Skeletal muscle tissue (tissue), 4 donors: Measurements from ENCODE around the gene HPD. TPM values are rescaled to one million over a fixed set of nuclear protein-coding genes. Genes with fewer than 3 reads are reported as not detected.
A peak's percentile ranks its signal among the peaks of the same experiment; 100 is the strongest.
"Not testable (repeated sequence)": the region's sequence is repeated elsewhere in the genome, so short reads cannot be mapped to it uniquely, and the experiment has no call there.

Source experiments
- H3K27ac ChIP-seq: one replicate; pipeline ENCODE4 v1.7.0; 2013; ENCODE audit warnings: mild to moderate bottlenecking, low read depth, low read length, inconsistent platforms
- H3K27me3 ChIP-seq, 3 donors: one replicate each; pipeline ENCODE4 v1.7.0; 2013; ENCODE audit warnings: low read length in 3 of 3; ENCODE audit not compliant: control insufficient read depth in 3 of 3, insufficient read depth in 3 of 3
- H3K36me3 ChIP-seq, 3 donors: one replicate each; pipeline ENCODE4 v1.7.0; 2013; ENCODE audit warnings: low read length in 3 of 3; ENCODE audit not compliant: control insufficient read depth in 3 of 3, insufficient read depth in 3 of 3
- H3K4me1 ChIP-seq, 3 donors: one replicate each; pipeline ENCODE4 v1.7.0; 2013; ENCODE audit warnings: low read length in 3 of 3, mild to moderate bottlenecking in 3 of 3; ENCODE audit not compliant: control insufficient read depth in 3 of 3, insufficient read depth in 3 of 3
- H3K4me3 ChIP-seq, 3 donors: one replicate each; pipeline ENCODE4 v1.7.0; 2013; ENCODE audit warnings: low read length in 3 of 3
- H3K9ac ChIP-seq, 3 donors: one replicate each; pipeline ENCODE4 v1.7.0; 2013; ENCODE audit warnings: low read length in 3 of 3, mild to moderate bottlenecking in 3 of 3, moderate library complexity in 2 of 3, low read depth in 1 of 3
- H3K9me3 ChIP-seq, 3 donors: one replicate each; pipeline ENCODE4 v1.7.0; 2013; ENCODE audit warnings: low read length in 3 of 3; ENCODE audit not compliant: control insufficient read depth in 3 of 3
- total RNA-seq: library from RNA; depleted of rRNA; stranded (reverse); fragments of >200 nt; gene quantifications from one replicate; pipeline ENCODE4 v1.2.3, GENCODE V29; 2014
- donor health status: Osteomylitis.

HPD gene
- total RNA-seq, 1 donor from 2014 or later, result not detected

DNA sequence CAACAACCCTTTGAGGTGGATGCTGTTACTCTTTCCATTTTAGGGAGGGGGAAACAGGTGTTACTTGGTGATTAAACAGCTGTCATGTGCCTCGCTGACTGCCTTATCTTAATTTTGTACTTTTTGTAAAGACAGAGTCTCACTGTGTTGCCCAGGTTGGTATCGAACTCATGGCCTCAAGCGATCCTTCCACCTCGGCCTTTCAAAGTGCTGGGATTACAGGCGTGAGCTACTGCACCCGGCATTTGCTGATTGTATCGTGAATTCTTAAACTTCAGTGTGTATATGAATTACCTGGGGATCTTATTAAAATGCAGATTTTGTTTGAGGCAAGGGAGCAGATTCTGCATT is 30.6 kb upstream of the HPD start:
- H3K4me3 ChIP-seq, result peak overlapping the region; percentile 96 to 99 (median 99)
- H3K27ac ChIP-seq, result peak overlapping the region; percentile 96
- no peaks in the 10 kb centered on the region for H3K27me3 ChIP-seq
- peaks cover 17 to 38% (median 32%) of the 10 kb centered on the region in 3 donors for H3K4me1 ChIP-seq
- peak overlapping the region; percentile 96 to 98 (median 98) for H3K9ac ChIP-seq
- peaks cover 7 to 9% (median 7%) of the 10 kb centered on the region in 3 donors for H3K36me3 ChIP-seq
- H3K9me3 ChIP-seq, result no peaks in the 10 kb centered on the region

DNA sequence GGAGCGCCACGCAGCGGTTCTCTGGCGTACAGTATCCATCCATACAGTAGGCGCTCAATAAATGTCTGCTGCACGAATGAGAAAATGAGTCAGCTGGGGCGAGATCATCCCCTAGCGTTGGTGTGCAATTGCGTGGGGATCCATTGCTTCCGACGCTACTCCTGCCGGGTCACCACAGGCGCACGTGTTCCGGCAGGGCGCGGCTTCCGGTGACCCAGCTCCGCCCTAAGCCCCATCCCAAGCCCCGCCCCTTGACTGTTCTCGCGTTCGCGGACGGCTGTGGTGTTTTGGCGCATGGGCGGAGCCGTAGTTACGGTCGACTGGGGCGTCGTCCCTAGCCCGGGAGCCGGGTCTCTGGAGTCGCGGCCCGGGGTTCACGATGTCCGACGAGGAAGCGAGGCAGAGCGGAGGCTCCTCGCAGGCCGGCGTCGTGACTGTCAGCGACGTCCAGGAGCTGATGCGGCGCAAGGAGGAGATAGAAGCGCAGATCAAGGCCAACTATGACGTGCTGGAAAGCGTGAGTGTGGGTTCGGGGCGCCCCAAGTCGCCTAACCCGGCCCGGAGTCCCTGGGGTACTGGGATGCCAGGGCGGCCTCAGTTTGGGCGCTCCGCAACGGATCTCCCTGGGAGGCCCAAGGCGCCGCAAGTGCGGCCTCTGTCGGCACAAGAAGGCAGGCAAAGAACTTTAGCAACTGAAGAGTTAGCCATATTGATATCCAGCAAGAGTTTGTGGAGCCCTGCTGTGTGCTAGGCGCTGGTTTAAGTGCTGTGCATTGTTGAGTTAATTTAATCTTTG is 30.0 kb upstream of the HPD start, which contains the start of gene PSMD9:
PSMD9 (plus strand) TSS at position 313 of the 796 bp plus-strand sequence; CDS start at position 380, 67 bp downstream.
- Histone ChIP-seq H3K27me3 (no peaks in the 10 kb centered on the region), H3K4me3 (peak within 1 kb of the TSS; percentile 96 to 99 (median 99)), H3K4me1 (peaks cover 17 to 36% (median 27%) of the 10 kb centered on the region in 3 donors), H3K9ac (peak within 1 kb of the TSS; percentile 96 to 98 (median 98)), H3K27ac (peak within 1 kb of the TSS; percentile 96), H3K36me3 (peaks cover 7 to 9% (median 7%) of the 10 kb centered on the region in 3 donors), H3K9me3 (no peaks in the 10 kb centered on the region)

DNA sequence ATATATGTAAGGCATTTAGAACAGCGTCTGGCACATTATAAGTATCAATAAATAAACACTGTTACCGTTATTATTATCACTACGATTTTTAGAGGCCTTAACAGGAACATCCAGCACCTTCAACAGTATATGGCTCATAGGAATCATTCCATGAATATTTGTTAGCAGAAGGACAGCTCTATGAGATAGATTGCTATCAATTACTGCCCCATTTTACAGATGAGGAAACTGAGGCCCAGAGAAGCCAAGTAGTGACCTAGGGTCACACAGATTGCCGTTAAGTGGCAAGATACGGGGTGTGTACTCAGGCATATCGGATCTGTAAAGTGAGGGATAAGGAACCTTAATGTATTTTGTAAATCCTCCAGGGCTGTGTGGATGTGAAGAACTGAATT is 29.4 kb upstream of the HPD start:
- peak overlapping the region; percentile 66 to 98 (median 98) for H3K9ac ChIP-seq

DNA sequence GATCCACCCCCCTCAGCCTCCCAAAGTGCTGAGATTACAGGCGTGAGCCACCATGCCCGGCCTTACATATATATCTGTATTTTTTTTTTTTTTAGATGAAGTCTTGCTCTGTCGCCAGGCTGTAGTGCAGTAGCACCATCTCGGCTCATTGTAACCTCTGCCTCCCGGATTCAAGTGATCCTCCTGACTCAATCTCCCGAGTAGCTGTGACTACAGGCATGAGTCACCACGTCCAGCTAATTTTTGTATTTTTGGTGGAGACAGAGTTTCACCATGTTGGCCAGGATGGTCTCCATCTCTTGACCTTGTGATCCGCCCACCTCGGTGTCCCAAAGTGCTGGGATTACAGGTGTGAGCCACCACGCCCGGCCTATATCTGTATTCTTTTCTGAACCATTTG is 26.5 kb upstream of the HPD start:
- H3K9ac ChIP-seq, H3K36me3 ChIP-seq, H3K4me3 ChIP-seq, H3K27ac ChIP-seq, H3K27me3 ChIP-seq, H3K9me3 ChIP-seq: not testable (repeated sequence)
- peaks cover 14 to 20% (median 15%) of the 10 kb centered on the region in 3 donors for H3K4me1 ChIP-seq

More for the DNA sequence above, 29.4 kb upstream of the HPD start:
- Histone ChIP-seq H3K9me3 (no peaks in the 10 kb centered on the region), H3K36me3 (peaks cover 6 to 7% (median 7%) of the 10 kb centered on the region in 3 donors), H3K4me3 (peak overlapping the region; percentile 96 to 99 (median 99)), H3K27ac (peak overlapping the region; percentile 96), H3K27me3 (no peaks in the 10 kb centered on the region), H3K4me1 (peaks cover 16 to 31% (median 23%) of the 10 kb centered on the region in 3 donors)

DNA sequence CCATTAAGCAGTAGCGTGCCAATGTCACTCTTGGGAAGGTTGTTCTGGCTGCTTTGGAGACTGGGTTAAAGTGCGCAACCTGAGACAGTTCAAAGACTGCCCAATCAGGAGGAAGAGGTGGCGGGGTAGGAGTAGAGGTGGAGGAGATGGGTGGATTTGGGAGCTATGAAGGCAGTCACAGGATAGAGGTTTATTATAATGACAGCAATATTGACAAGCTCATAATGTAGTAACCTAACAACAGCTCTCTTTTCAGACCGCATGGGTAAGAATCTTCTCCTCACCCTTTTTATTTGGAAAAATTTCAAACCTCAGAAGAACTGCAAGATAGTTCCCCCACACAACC is 24.6 kb upstream of the HPD start:
- Histone ChIP-seq H3K36me3 (no peaks in the 10 kb centered on the region), H3K9me3 (no peaks in the 10 kb centered on the region), H3K4me3 (no peak overlapping the region), H3K27ac (no peak overlapping the region), H3K27me3 (no peaks in the 10 kb centered on the region), H3K9ac (no peak overlapping the region), H3K4me1 (peaks cover 3 to 4% (median 3%) of the 10 kb centered on the region in 3 donors)

DNA sequence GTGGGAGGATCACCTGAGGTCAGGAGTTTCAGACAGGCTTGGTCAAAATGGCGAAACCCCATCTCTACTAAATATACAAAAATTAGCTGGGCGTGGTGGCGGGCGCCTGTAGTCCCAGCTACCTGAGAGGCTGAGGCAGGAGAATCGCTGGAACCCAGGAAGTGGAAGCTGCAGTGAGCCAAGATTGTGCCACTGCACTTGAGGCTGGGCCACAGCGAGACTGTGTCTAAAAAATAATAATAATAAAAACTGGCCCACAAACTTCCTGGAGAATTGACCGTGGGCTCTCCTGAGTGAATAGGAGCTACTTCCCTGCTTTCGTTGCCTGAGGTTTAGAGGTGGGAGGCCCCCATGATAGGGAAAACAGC is 17.4 kb upstream of the HPD start:
- H3K4me1 ChIP-seq, H3K27ac ChIP-seq, H3K9me3 ChIP-seq, H3K4me3 ChIP-seq, H3K36me3 ChIP-seq, H3K27me3 ChIP-seq, H3K9ac ChIP-seq: not testable (repeated sequence)

DNA sequence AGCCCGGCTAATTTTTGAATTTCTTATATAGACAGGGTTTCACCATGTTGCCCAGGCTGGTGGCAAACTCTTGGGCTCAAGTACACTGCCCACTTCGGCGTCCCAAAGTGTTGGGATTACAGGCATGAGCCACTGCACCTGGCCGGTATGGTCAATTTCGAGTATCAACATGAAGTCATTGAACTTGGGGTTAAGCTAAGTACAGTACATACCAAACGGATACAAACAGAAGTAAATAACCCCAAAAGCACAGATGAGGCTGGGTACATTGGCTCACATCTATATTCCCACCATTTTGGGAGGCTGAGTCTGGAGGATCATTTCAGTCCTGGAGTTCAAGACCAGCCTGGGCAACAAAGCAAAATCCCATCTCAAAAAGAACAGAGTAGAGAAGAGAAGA is 16.9 kb upstream of the HPD start:
- H3K9ac ChIP-seq, result no peak overlapping the region

DNA sequence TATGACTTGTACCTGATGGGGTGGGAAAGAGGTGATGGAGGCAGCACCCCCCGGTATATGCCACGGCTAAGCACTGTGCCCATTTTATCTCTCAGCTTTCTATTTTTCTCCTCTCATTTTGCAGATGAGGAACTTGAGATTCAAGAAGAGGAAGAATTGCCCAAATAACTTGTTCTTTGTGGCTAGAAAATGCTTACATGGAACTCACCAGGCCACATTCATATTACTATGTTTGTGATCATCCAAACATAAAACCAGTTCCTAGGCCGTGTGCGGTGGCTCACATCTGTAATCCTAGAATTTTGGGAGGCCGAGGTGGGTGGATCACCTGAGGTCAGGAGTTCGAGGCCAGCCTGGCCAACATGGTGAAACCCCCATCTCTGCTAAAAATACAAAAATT is 15.4 kb upstream of the HPD start:
- Histone ChIP-seq H3K36me3 (no peaks in the 10 kb centered on the region), H3K27ac (no peak overlapping the region), H3K4me1 (no peaks in the 10 kb centered on the region), H3K9ac (no peak overlapping the region), H3K4me3 (no peak overlapping the region), H3K27me3 (peaks cover 0 to 2% (median 0%) of the 10 kb centered on the region in 3 donors), H3K9me3 (no peaks in the 10 kb centered on the region)

More for the DNA sequence above, 16.9 kb upstream of the HPD start:
- H3K27me3 ChIP-seq, result peaks cover 0 to 2% (median 0%) of the 10 kb centered on the region in 3 donors
- H3K36me3 ChIP-seq, result no peaks in the 10 kb centered on the region
- no peak overlapping the region for H3K4me3 ChIP-seq
- no peaks in the 10 kb centered on the region for H3K4me1 ChIP-seq
- H3K27ac ChIP-seq, result no peak overlapping the region
- no peaks in the 10 kb centered on the region for H3K9me3 ChIP-seq

DNA sequence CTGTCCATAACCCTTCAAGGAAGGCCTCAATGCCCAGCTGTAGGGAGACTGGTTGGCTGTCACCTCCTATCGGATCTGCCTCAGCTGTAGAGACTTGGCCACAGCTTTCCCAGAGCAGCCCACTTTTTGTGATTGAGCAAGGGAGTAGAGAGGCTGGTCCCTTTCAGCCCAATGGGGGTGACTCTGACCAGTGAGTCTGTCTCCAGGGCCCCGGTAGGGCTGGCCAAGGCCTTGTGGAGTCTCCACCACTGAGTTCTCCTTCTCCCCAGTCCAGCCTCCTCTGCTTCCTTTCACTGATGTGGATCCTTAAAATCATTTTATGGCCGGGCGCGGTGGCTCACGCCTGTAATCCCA is 14.5 kb upstream of the HPD start:
- Histone ChIP-seq H3K27me3 (peaks cover 0 to 2% (median 0%) of the 10 kb centered on the region in 3 donors), H3K4me3 (no peak overlapping the region), H3K4me1 (no peaks in the 10 kb centered on the region), H3K36me3 (no peaks in the 10 kb centered on the region), H3K27ac (no peak overlapping the region), H3K9me3 (no peaks in the 10 kb centered on the region), H3K9ac (no peak overlapping the region)

DNA sequence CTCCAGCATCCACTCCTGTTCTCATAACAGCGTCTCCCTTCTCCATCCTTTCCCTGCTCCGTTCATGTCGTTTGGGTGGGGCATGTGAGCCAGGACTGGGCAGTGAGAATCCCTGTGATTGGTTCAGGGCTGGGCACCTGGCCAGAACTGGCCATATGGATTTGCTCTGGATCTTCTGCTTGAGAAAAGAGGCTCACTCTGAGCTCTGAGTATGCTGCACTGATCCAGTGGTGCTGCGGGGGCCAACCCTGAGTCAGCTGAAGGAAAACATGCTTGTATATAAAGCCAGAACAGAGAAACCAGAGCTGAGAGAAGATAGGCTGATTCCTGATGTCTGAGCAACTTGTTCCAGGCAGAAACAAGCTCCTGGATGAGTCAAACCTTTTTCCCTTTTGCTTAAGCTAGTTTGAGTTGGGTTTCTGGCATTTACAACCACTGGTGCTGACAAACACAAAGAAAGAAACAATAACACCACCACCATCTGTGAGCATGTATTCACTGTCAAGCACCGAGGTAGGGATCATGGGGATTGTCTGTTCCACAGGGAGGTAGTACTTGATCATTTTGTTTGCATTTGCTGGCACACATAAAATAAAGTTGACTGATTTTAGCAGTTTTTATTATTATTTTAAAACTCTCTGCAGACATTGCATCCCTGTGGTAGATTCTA is 14.0 kb upstream of the HPD start:
- H3K36me3 ChIP-seq, result no peaks in the 10 kb centered on the region
- no peak overlapping the region for H3K4me3 ChIP-seq
- H3K4me1 ChIP-seq, result no peaks in the 10 kb centered on the region
- no peaks in the 10 kb centered on the region for H3K9me3 ChIP-seq
- no peak overlapping the region for H3K9ac ChIP-seq
- H3K27ac ChIP-seq, result no peak overlapping the region
- H3K27me3 ChIP-seq, result peaks cover 0 to 2% (median 0%) of the 10 kb centered on the region in 3 donors
